ENCODE measurements around the gene CCDC77.

Gene CCDC77

DNA sequence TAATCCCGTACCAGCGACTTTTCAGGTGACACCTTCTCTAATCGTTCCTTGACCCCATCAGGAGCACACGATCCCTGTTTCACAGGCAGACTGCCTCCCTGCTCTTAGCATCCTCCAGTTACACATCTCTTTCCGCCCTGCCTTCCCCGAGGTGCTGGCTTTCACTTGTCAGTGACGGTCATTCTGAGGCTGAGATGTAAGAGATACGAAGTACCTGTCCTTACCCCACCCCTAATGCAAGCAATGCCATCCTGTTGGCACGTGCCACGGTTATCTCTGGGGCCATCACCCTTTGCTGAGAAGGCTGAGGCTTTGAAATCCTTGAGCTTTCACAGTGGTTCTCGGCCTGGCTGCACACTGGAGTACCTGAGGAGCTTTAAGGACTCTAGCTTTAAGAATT, 82.7 kb downstream of the CCDC77 start:
- DNase-seq: no peak

- DNase-seq: no peak
Measured at GRCh38 chr12:490260-490659, 88.8 kb downstream of the CCDC77 start.

All from hematopoietic multipotent progenitor cell treated with erythropoietin and hydrocortisone succinate and interleukin-3 and kit ligand, for 8 days (in vitro differentiated cells).